Measurements from ENCODE around the gene ZNF492.
"Not testable (repeated sequence)": the region's sequence is repeated elsewhere in the genome, so short reads cannot be mapped to it uniquely, and the experiment has no call there.

The ZNF492 gene

GRCh38 chr19:22623841-22624221, 10.3 kb upstream of the ZNF492 start:
- DNase-seq (ENCODE audit: low spot score in 2 of 2) (no peak), ATAC-seq (ENCODE audit: low read depth) (no peak)
- Mint-ChIP-seq H3K27me3 (no peaks in the 10 kb centered on the region), H3K27ac (no peak overlapping the region), H3K4me3 (no peak overlapping the region), H3K36me3 (no peaks in the 10 kb centered on the region), H3K4me1 (no peaks in the 10 kb centered on the region), H3K9me3 (peaks cover 2% of the 10 kb centered on the region)

- no peaks in the 10 kb centered on the region for H3K36me3 Mint-ChIP-seq
- no peaks in the 10 kb centered on the region for H3K9me3 Mint-ChIP-seq
- no peaks in the 10 kb centered on the region for H3K27me3 Mint-ChIP-seq
- no peak for ATAC-seq (ENCODE audit: low read depth)
- H3K4me3 Mint-ChIP-seq, result no peak overlapping the region
- no peak overlapping the region for H3K27ac Mint-ChIP-seq
- no peak for DNase-seq (ENCODE audit: low spot score in 2 of 2)
- H3K4me1 Mint-ChIP-seq, result no peaks in the 10 kb centered on the region
These were observed 8.7 kb upstream of the ZNF492 start for GRCh38 chr19:22625266-22626035.

- Mint-ChIP-seq H3K27ac (no peak overlapping the region), H3K36me3 (no peaks in the 10 kb centered on the region), H3K4me3 (no peak overlapping the region), H3K4me1 (no peaks in the 10 kb centered on the region), H3K9me3 (no peaks in the 10 kb centered on the region), H3K27me3 (no peaks in the 10 kb centered on the region)
- no peak for DNase-seq (ENCODE audit: low spot score in 2 of 2)
- no peak for ATAC-seq (ENCODE audit: low read depth)
These were observed 6.6 kb upstream of the ZNF492 start for GRCh38 chr19:22627526-22627925.

- no peak overlapping the region for H3K4me3 Mint-ChIP-seq
- ATAC-seq (ENCODE audit: low read depth) (no peak), DNase-seq (ENCODE audit: low spot score in 2 of 2) (no peak)
- no peaks in the 10 kb centered on the region for H3K36me3 Mint-ChIP-seq
- H3K27me3 Mint-ChIP-seq, result no peaks in the 10 kb centered on the region
- H3K4me1 Mint-ChIP-seq, result no peaks in the 10 kb centered on the region
- no peak overlapping the region for H3K27ac Mint-ChIP-seq
- H3K9me3 Mint-ChIP-seq, result no peaks in the 10 kb centered on the region
These were observed 5.7 kb upstream of the ZNF492 start for GRCh38 chr19:22628401-22628800.

- no peaks in the 10 kb centered on the region for H3K36me3 Mint-ChIP-seq
- peak overlapping the region; percentile 28 for H3K27ac Mint-ChIP-seq
- peaks cover 1% of the 10 kb centered on the region for H3K9me3 Mint-ChIP-seq
- DNase-seq (ENCODE audit: low spot score in 2 of 2) (no peak), ATAC-seq (ENCODE audit: low read depth) (no peak)
- H3K27me3 Mint-ChIP-seq, result no peaks in the 10 kb centered on the region
- H3K4me1 Mint-ChIP-seq, result no peaks in the 10 kb centered on the region
- peak overlapping the region; percentile 89 for H3K4me3 Mint-ChIP-seq
These were observed 315 bp downstream of the ZNF492 start for GRCh38 chr19:22634450-22634827.

- H3K36me3 Mint-ChIP-seq; H3K4me3 Mint-ChIP-seq; H3K27me3 Mint-ChIP-seq; DNase-seq (ENCODE audit: low spot score in 2 of 2); H3K27ac Mint-ChIP-seq; H3K4me1 Mint-ChIP-seq; ATAC-seq (ENCODE audit: low read depth): not testable (repeated sequence)
- H3K9me3 Mint-ChIP-seq, result peaks cover 14% of the 10 kb centered on the region
These were observed 51.4 kb downstream of the ZNF492 start for GRCh38 chr19:22685493-22685892.

- not testable (repeated sequence) for H3K36me3 Mint-ChIP-seq; H3K4me1 Mint-ChIP-seq; H3K4me3 Mint-ChIP-seq; DNase-seq (ENCODE audit: low spot score in 2 of 2); H3K27me3 Mint-ChIP-seq; H3K9me3 Mint-ChIP-seq; H3K27ac Mint-ChIP-seq; ATAC-seq (ENCODE audit: low read depth)
These were observed 68.5 kb downstream of the ZNF492 start for GRCh38 chr19:22702661-22703060.

GRCh38 chr19:22703096-22703495, 69.0 kb downstream of the ZNF492 start:
- H3K27me3 Mint-ChIP-seq; H3K4me1 Mint-ChIP-seq; H3K9me3 Mint-ChIP-seq; H3K27ac Mint-ChIP-seq; H3K36me3 Mint-ChIP-seq; ATAC-seq (ENCODE audit: low read depth); H3K4me3 Mint-ChIP-seq; DNase-seq (ENCODE audit: low spot score in 2 of 2): not testable (repeated sequence)

GRCh38 chr19:22708983-22709382, 74.9 kb downstream of the ZNF492 start:
- Mint-ChIP-seq H3K4me3 (no peak overlapping the region), H3K36me3 (no peaks in the 10 kb centered on the region), H3K9me3 (peaks cover 3% of the 10 kb centered on the region), H3K27ac (no peak overlapping the region), H3K4me1 (no peaks in the 10 kb centered on the region), H3K27me3 (no peaks in the 10 kb centered on the region)
- no peak for DNase-seq (ENCODE audit: low spot score in 2 of 2)
- no peak for ATAC-seq (ENCODE audit: low read depth)

Measured in memory B cell (primary cell).